Stimulated activated CD8-positive, alpha-beta memory T cell treated with anti-CD3 and anti-CD28 coated beads, Interleukin-2, amount 100 ng/mL, for 48 hours (primary cell): Measurements from ENCODE around the gene ANKRD33B.

Experiments
- DNase-seq, 2 donors: peaks; one replicate each; pipeline ENCODE4 v3.0.0-alpha.2; 2020; ENCODE audit warnings: low read depth in 2 of 2

The ANKRD33B gene

DNA sequence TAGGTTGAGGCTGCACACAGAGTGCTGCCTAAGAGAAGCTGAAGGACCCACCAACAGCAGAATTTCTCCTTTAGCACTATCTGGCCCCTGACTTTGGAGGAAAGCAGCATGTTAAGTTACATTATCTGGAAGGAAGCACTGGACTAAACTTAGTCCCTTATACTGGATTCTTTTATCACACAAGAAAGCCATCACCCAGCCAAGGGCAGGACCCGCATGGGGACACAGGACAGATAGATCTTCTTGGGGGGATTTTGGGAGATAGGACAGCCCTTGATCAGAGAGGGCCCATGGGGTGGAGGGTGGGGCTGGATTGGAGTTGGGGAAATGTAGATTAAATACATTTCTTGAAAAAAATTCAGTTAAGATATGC, 14.4 kb downstream of the ANKRD33B start:
- no peak for DNase-seq

DNA sequence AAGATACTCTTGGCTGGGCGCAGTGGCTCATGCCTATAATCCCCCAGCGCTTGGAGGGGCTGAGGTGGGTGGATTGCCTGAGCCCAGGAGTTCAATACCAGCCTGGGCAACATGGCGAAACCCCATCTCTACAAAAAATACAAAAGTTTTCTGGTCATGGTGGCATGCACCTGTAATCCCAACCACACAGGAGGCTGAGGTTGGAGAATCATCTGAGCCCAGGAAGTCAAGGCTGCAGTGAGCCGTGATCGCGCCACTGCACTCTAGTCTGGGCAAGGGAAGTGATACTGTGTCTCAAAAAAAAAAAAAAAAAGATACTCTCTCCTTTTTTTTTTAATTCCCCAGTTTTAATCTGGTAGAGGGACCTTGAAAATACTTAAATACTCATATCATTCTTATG, 15.0 kb downstream of the ANKRD33B start:
- DNase-seq = no peak

DNA sequence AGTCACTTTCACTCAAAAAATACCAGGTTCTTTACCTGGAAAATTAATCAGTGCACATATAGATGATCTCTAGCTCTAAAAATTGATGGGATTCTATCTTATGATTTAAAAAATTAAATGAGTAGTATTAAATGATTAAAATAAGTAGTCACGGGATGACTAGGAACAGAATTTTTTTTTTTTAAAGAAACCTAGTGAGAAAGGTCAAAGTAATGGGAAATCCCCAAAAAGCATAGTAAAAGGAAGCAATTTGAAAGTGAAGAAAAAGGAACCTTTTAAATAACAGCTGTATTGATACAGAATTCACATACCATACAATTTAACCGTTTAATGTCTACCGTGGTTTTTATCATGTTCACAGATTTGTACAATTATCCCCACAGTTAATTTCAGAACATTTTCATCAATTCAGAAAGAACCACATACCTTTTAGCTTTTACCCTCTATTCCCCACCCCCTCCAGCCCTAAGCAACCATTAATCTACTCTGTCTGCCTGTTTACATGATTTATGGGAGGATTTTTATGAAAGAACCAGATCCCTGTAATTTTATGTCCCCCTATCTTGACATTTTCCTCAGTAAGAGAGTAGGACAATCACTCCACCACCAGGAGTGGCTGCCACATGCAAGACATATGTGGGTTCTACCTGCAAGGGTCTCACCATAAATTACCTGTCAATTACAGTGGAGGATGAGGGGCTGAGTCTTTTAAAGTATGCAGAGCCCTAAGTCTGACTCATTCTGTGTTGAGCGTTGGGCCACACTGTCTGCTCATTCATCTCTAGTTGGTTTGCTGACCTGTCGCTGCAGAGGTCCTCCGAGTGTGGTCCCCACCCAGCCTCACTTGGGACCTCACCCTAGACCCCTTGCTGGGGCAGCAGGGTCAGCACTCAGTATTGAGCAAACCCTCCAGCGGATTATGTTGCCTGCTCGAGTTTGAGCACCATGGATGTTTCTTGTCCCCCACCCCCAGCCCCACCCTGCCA, 16.0 kb downstream of the ANKRD33B start:
- DNase-seq = no peak

DNA sequence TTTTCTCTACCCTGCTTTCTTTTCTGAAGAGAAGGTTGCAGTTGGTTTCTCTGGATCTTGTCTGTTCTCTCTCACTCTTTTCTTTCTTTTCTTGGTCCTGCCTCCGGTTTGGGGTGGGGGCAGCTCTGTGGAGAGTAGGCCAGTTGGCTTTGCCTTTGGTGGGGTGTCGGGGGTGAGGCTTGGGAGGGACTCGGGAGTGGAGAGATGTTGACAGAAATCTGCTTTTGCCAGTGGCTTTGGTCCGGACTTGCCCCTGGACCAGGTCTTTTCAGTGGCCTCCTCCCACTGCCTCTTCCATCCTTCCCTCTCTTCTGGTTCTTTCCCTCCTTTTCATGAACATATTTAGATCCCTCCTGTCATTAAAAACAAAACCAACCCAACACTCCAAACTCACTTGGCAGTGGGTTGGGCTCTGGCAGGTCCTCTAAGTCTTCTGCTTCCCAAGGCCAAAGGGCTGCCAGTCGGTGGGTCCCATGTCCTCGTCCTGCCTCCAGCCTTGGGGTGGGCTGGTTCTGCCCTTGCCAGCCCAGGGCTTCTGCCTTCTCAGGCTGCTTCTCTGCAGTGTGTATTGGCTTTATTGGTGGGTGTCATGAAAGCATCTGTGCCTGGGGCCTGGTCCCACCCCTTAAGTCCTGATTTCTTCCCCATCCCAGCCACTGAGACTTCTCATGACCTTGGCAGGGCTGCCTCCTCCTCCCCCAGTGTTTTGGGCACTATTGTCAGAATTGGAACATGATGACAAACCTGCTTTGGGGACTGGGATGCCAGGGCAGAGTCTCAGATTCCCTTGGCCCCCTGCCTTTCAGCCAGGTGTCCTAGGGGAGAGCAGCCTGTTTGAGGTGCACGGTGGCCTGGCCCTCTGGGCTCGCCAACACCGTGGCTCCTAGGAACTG, 16.9 kb downstream of the ANKRD33B start:
- DNase-seq = no peak

DNA sequence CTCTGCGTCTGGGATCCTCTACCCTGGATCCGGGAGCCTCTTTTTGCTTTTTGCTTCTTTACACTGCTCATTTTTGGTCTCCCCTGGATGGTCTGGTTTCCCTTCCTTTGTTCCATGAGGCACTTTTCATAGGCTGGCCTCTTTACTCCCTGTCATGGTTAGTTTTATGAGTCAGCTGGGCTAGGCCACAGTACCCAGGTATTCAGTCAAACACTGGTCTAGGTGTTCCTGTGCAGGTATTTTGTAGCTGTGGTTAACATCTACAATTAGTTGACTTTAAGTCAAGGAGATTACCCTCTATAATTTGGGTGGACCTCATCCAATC, 17.5 kb downstream of the ANKRD33B start:
- DNase-seq = no peak

DNA sequence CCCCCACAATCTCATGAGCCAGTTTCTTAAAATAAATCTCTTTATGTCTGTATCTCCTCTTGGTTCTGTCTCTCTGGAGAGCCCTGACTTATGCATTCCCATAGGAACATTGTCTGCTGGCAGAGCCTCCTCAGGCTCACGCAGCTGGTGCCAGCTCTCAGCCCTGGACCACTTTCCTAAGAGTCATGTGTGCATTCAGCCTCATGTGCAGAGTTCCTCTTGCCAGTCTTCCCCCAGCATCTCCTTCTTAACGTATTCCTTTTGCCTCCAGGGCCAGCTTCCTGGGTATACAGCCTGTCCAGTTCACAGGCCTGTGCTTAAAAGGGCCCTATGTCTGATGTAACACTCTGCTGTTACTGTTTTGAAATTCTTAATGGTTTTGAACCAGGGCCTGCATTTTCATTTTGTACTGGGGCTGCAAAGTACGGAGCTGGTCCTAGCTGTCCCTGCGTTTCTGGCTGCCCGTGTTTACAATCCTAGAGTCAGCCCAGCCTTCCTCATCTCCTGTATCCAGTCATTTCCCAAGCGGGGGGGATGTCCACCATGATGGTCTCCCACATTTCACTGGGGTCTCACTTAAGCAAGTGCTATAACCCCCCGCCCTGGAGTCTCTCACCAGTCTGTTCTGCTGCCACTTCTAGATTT, 18.1 kb downstream of the ANKRD33B start:
- DNase-seq = no peak

DNA sequence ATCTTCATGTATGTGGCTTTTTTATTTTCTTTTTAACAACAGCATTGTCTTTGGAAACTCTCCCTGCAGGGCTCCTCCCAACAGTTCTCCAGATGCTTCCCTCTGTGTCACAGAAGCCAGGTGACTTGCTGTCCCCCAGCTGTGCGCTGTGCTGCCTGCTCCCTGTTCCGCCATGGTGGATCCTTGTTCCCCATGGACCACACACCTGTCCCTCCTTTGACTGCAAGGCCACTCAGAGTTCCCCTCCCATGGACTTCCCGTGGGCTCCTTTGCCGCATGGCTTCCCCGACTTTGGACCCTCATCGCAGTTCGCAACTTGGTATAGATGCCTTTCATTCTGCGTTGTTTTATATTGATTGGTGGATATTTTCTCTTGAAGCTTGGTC, 18.6 kb downstream of the ANKRD33B start:
- DNase-seq = no peak

DNA sequence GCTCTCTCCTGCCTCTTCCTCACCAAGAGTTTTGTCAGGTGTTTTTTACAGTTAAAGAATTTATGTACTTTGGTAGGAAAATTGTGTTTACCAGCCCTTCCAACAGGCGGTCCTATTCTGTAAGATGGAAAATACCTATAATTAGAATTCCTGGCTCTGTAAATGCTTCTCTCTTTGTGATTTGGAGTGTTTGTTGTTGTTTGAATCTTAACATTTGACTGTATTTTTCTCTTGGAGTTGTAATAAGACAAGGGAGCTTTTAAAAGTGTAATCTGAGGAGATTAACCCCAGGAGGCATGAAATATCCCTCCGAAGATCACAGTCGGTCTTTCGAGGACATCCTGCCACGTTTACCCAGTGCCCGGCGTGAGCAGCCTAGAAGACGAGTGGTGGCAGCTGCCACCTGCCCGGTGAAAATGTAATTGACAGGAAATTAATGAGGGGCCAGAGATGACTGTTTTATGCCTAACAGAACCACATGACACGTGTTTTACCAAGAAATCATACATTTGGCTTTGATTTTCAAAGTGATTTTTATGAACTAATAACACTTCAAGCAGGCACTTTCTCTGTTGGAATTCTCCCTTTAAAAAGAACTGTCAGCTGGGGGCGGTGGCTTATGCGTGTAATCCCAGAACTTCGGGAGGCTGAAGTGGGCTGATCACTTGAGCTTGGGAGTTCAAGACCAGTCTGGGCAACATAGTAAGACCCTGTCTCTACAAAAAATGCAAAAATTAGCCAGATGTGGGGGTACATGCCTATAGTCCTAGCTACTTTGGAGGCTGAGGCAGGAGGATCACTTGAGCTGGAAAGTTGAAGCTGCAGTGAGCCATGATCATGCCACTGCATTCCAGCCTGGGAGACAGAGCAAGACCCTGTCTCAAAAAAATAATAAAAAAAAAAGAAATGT, 20.0 kb downstream of the ANKRD33B start:
- DNase-seq = no peak

DNA sequence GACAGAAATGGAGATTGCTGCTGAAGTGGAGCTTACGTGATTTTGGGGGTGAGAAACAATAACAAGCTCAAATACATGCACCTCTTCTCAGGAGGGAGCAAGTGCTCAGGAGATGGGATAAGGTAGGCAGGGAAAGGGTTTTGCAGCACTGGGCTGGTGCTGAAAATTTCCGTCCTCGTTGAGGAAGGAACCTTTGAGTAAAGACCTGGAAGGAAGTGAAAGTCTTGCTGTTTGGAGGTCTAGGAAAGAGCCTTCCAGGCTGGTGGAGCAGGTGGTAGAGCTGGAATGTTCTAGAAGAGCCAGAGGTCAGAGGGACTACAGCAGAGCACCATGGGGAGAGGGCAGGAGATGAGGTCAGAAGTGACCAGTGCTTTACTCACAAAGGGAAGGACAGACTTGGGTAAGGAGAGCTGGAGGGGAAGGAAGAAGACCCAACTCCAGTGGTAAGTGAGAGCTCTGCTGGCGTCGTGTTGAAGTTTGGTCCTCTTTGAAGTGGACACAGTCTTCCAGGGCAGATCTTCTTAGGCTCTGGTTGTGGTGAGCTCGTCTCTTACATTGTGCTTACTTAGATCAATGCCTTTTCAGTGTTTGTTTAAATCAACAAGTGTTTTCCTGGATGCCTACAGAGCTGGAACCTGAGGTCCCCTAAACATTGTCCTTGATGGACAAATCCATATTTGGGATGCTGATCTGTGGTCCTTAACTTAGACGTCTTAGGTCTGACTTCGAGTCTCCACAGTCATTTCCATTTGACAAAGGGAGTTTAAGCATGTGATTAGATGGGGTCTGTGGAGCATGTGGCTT, 21.0 kb downstream of the ANKRD33B start:
- DNase-seq = no peak

DNA sequence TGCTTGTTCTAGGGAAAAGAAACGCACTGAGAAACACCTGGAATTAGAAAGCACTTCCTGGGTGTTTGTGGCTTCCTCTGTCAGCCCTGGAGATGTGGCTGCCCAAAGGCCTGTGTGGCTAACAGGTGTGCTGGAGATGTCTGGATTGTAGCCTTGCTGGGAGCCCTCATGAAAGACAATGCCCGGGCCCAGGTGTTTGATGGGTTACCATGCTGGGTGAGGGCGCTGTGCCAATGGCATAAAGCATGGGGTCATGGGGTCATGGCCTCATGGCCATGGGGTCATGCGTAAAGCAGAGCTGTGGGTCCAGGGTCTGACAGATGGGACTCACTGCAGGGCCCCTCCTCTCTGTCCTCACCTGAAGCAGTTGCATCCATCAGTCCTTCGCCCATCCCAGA, 21.6 kb downstream of the ANKRD33B start:
- no peak for DNase-seq

DNA sequence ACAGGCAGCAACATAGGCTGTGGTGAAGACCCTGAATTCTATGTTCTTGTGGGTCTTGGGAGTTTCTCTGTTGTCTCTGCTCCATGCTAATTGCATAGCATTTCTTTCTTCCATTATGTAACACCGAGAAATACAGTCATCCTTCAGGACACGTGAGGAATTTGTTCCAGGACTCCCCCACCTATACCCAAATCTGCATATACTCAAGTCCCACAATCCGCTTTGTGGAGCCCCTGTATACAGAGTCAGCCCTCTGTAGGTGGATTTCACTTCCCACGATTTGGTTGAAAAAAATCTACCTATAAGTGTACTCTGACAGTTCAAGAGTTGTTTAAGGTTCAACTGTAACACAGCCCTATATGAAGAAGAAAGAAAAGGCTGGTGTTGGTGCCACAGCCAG, 22.1 kb downstream of the ANKRD33B start:
- DNase-seq = no peak

DNA sequence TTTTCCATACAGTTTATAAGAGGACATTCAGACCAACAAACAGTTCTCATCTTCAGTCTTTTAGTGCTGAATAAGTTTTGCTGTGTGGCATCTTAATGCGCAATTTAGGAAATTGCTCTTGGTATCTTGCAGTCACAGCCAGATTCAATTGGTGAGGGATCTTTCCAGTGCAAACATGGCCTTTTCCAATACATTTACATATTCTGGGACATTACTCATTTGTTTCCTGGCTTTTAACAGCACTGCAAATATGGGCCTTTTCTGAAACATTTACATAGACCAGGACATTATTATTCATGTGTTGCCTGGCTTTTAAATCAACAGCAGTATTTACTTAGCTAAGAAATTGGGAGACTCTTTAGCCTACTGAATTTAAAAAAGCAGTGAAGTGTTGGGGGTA, 22.7 kb downstream of the ANKRD33B start:
- DNase-seq = no peak

DNA sequence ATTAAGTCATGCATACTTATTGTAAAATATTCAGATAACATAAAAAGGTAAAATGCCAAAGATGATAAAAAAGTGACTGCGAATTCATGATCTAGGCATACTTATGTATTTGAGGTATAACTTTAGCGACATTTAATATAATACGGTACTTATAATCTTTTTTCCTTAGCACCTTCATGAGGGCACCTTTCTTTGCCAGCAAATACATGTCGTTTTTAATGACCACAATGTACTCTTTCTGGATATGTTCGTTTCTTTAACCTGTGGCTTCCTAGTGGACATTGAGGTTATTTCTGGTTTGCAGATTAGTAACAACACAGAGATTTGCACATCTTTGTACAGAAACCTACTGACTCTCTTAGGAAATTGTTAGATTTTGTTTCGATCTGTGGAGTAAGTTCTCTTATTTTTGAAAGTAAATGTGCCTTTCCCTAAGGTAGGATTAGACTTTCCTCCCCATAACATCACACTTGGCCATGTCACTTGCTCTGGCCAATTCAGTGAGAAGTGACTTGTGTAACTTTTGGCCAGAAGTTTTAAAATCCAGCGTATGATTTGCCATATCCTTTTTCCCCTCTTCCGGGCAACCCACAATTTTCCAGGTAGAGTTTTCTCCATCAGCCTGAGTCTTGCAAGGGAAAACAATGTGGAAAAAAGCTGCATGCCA, 24.4 kb downstream of the ANKRD33B start:
- no peak for DNase-seq

DNA sequence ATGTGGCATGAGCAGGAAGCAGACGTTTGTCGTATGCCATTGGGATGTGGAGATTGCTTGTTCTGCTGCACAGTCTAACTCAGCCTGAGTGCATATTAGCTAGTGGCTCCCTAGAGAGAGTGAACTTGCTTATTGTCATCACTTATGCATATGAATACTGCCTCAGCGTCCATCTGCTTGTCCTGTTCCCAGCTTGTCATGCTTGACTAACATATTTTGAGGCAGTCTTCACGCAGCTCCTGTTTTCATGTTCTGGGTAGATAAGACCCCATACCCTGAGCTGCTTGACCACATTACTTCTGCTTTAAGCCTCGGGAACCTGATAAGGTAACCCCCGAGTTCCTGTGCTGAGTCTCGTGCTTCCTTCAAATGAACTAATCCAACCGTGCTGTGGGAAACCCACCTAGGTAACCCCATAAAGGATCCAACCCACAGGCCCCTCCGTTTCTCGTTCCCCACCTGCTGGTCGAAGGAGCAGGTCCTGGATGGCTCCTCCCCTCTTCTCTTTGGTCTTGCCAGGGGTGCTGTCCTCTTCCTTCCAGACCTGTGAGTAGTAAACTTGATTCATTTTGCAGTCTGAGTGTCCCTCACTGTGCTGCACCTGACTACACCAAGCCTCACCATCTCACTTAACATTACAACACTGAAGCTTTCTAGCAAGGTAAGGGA, 25.0 kb downstream of the ANKRD33B start:
- no peak for DNase-seq

DNA sequence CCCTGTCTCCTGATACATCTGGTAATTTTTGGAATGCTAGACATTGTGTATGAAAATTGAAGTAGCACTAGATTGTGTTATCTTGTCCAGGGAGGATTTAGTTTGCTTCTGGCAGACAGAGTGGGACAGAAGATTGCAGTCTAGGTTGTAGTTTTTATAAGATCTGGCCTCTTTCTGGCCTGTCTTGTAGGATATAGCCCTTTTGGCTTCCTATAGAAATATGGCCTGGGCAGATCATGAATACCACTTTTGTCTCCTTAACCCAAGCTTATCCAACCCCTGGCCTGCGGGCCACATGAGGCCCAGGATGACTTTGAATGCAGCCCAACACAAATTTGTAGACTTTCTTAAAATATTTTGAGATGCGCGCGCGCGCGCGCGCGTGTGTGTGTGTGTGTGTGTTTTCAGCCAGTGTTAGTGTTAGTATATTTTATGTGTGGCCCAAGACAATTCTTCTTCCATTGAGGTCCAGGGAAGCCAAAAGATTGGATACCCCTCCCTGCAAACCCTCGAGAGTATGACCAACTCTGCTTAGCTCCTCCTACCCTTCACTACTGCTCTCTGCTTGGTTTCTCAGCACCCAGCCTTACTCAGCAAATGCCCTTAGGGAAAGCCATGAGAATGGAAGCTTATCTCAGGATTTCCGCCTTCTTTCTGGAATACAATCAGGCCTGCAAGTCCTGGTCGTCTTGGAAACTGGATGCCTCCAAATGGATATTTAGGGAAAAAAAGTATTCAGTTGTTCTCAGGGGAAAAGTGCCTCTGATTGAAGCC, 26.5 kb downstream of the ANKRD33B start:
- DNase-seq = no peak

DNA sequence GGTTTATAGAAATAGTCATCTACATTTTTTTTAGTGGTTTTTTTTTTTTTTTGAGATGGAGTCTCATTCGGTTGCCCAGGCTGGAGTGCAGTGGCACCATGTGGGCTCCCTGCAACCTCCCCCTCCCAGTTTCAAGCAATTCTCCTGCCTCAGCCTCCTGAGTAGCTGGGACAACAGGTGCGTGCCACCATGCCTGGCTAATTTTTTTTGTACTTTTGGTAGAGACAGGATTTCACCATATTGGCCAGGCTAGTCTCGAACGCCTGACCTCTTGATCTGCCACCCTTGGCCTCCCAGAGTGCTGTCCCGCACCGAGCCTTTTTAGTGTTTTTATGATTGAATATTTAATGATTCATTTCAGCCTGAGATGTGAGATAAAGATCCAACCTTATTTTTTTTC, 27.3 kb downstream of the ANKRD33B start:
- no peak for DNase-seq

DNA sequence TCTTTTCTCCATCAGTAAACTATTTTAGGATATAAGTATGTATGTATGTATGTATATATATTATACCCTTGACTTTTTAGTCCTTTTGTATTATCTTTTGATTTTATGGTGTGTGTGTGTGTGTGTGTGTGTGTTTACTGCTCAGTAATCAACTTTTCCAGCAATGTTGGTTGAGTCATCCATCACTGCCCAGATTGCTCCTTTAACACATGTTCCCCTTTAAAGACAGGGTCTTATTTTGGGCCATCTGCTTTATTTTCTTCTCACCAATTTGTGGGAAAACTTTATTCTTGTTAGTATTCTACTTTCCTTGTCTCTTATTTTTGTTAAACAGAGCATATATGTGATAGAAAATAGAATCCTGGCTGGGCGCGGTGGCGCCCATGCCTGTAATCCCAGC, 28.1 kb downstream of the ANKRD33B start:
- no peak for DNase-seq

DNA sequence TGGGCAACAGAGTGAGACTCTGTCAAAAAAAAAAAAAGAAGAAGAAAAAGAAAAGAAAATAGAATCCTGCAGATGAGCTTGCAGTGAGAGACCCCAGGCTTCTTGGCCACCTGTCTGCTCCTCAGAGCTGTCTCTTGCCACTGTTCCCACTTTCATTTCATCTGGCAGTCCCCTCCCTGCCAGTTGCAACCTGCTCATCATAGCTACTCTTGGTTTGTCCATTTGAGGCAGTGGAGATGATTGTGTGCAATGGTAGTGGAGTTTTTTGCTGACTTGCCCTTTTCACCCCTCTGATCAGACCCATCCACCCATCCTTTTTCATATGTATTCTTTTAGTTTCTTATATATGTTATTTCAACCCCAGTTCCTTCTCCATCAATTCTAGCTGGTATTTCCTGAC, 28.7 kb downstream of the ANKRD33B start:
- DNase-seq = no peak
